ENCODE measurements around the gene ESYT3. TPM values are rescaled to one million over a fixed set of nuclear protein-coding genes. Genes with fewer than 3 reads are reported as not detected.
"Not testable (repeated sequence)": the region's sequence is repeated elsewhere in the genome, so short reads cannot be mapped to it uniquely, and the experiment has no call there.

The ESYT3 gene
- total RNA-seq, 4 donors from 2014 or later, result 0.20 to 2.3 (median 0.77) TPM

GRCh38 chr3:138451595-138452162 is 17.3 kb downstream of the ESYT3 start:
- no peak for DNase-seq
- ATAC-seq, result no peak
- in situ Hi-C loops (cut with MboI; ENCODE audit: low sequenced_read_pairs in 4 of 4), result no loop called here

DNA sequence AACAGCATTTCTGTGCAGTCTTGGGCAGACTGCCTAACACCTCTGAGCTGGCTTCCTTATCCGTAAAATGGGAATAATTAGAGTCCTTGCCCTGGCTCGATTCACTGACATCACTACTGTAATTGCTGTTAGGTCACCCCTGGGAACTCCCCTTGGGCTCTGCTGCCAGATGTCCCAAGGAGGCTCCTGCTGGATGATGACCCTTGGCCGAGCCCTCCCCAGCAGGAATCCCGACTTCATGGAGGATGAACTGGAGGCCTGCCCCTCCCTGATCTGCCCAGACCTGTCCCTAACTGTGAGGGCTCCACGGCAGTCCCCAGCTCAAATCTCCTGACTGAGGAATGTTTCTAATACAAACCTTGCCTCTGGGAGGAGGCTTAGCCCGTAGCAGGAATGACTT is 18.0 kb downstream of the ESYT3 start:
- Histone ChIP-seq H3K4me3 (no peak overlapping the region), H3K36me3 (no peaks in the 10 kb centered on the region), H3K9me3 (no peaks in the 10 kb centered on the region), H3K27me3 (no peaks in the 10 kb centered on the region), H3K27ac (no peak overlapping the region), H3K4me1 (peaks cover 6 to 9% of the 10 kb centered on the region in 2 donors)
- intact Hi-C loops (cut with DNase I; ENCODE audit: low total_unique reads), result no loop called here
- in situ Hi-C loops (cut with MboI; ENCODE audit: low sequenced_read_pairs in 4 of 4), result no loop called here
- no peak for TF ChIP-seq POLR2A (IDR thresholded peaks at IDR 0.05)
- TF ChIP-seq, protein P1, sequence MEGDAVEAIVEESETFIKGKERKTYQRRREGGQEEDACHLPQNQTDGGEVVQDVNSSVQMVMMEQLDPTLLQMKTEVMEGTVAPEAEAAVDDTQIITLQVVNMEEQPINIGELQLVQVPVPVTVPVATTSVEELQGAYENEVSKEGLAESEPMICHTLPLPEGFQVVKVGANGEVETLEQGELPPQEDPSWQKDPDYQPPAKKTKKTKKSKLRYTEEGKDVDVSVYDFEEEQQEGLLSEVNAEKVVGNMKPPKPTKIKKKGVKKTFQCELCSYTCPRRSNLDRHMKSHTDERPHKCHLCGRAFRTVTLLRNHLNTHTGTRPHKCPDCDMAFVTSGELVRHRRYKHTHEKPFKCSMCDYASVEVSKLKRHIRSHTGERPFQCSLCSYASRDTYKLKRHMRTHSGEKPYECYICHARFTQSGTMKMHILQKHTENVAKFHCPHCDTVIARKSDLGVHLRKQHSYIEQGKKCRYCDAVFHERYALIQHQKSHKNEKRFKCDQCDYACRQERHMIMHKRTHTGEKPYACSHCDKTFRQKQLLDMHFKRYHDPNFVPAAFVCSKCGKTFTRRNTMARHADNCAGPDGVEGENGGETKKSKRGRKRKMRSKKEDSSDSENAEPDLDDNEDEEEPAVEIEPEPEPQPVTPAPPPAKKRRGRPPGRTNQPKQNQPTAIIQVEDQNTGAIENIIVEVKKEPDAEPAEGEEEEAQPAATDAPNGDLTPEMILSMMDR (IDR thresholded peaks at IDR 0.05 in 4 of 5, conservative IDR thresholded peaks at IDR 0.05 in 1 of 5), result no peak
- DNase-seq, result no peak
- ATAC-seq, result no peak

More at GRCh38 chr3:138451595-138452162, 17.3 kb downstream of the ESYT3 start:
- no peak for TF ChIP-seq POLR2A (IDR thresholded peaks at IDR 0.05)
- TF ChIP-seq, protein P1 (IDR thresholded peaks at IDR 0.05 in 4 of 5, conservative IDR thresholded peaks at IDR 0.05 in 1 of 5), result no peak
- intact Hi-C loops (cut with DNase I; ENCODE audit: low total_unique reads), result no loop called here
- H3K27ac ChIP-seq, result no peak overlapping the region
- H3K36me3 ChIP-seq, result no peaks in the 10 kb centered on the region
- H3K4me1 ChIP-seq, result peaks cover 0 to 4% of the 10 kb centered on the region in 2 donors
- no peak overlapping the region for H3K4me3 ChIP-seq
- no peaks in the 10 kb centered on the region for H3K27me3 ChIP-seq
- H3K9me3 ChIP-seq, result no peaks in the 10 kb centered on the region

DNA sequence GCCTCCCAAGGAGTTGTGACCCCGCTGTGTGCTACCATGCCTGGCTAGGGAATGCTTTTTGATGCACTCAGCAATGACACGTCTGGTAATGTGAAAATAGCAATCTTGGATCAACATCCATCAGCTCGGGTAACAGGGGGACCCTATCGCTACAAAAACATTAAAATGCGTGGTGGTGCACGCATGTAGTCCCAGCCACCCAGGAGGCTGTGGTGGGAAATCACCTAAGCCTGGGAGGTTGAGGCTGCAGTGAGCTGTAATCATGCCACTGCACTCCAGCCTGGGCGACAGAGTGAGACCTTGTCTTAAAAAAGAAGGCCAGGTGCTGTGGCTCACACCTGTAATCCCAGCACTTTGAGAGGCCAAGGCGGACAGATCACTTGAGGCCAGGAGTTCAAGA is 19.5 kb downstream of the ESYT3 start:
- ATAC-seq; H3K27me3 ChIP-seq; H3K9me3 ChIP-seq; H3K4me3 ChIP-seq; H3K36me3 ChIP-seq; intact Hi-C loops (cut with DNase I; ENCODE audit: low total_unique reads); DNase-seq; in situ Hi-C loops (cut with MboI; ENCODE audit: low sequenced_read_pairs in 4 of 4); H3K27ac ChIP-seq: not testable (repeated sequence)
- H3K4me1 ChIP-seq, result peaks cover 8 to 12% of the 10 kb centered on the region in 2 donors

DNA sequence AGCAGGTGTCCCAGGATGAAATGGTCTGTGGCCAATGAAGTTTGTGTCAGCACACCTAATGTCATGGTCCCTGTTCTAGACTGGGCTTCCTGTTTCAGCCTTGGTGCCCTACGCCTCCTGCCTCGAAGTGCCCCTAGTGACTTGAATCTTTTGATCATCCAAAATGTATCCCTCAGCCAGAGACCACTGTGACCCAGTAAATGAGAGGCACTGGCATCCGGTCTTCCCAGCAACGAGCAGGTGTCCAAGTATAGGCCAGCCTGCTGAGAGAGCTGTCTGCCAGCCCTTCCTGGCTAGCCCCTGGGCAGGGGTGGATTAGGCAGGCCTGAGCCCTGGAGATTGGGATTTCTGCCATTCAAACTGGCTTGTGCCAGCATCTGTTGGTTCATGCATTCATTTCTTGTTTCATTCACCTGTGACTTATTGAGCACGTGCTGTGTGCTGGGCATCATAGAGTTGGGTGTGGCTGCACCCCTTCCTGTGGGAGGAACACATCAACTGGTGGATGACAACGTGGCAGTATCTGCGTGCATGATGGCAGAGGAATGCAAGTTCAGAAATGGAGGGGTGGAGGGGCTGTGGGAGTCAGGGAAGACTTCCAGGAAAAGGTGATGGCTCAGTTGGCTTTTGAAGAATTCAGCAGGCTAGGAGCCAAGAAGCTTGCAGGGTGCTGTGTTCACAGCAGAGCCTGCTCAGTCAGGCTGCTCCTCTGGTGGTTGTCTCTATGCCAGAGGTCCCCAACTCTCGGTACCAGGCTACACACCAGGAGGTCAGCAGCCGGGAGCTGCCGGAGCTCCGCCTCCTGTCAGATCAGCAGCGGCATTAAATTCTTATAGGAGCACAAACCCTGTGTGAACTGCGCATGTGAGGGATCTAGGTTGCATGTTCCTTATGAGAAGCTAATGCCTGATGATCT is 21.6 kb downstream of the ESYT3 start:
- ATAC-seq (no peak), DNase-seq (no peak)
- no peak overlapping the region for H3K27ac ChIP-seq
- H3K27me3 ChIP-seq, result no peaks in the 10 kb centered on the region
- H3K4me3 ChIP-seq, result no peak overlapping the region
- H3K9me3 ChIP-seq, result no peaks in the 10 kb centered on the region
- H3K36me3 ChIP-seq, result no peaks in the 10 kb centered on the region
- TF ChIP-seq POLR2A (IDR thresholded peaks at IDR 0.05), result no peak
- TF ChIP-seq, protein P1 (IDR thresholded peaks at IDR 0.05 in 4 of 5, conservative IDR thresholded peaks at IDR 0.05 in 1 of 5), result no peak
- intact Hi-C loops (cut with DNase I; ENCODE audit: low total_unique reads) (no loop called here), in situ Hi-C loops (cut with MboI; ENCODE audit: low sequenced_read_pairs in 4 of 4) (no loop called here)
- peaks cover 8 to 12% of the 10 kb centered on the region in 2 donors for H3K4me1 ChIP-seq

Measured in gastrocnemius medialis (tissue), 4 donors.